GM13977 (cell line): ENCODE data around the gene TUBGCP6.

Source experiments
- DNase-seq: peaks from one replicate; pipeline ENCODE4 v3.0.0; 2012; ENCODE audit warnings: low spot score
- in situ Hi-C: fragments of 300-500 bp; cut with MboI; formaldehyde crosslinking; loops from one replicate; pipeline ENCODE4 v1.12.0; 2022; ENCODE audit warnings: low sequenced_read_pairs, low pct_unique_long_range_greater_than_20kb, mixed read lengths, inconsistent platforms; ENCODE audit not compliant: unreplicated experiment
- TF ChIP-seq, protein P1 (sequence below): IDR thresholded peaks from 2 replicates; pipeline ENCODE4 v1.5.1; 2012; ENCODE audit warnings: mild to moderate bottlenecking, control low read depth; ENCODE audit not compliant: insufficient read depth; ENCODE audit errors: extremely low read depth, missing control alignments

Gene TUBGCP6

DNA sequence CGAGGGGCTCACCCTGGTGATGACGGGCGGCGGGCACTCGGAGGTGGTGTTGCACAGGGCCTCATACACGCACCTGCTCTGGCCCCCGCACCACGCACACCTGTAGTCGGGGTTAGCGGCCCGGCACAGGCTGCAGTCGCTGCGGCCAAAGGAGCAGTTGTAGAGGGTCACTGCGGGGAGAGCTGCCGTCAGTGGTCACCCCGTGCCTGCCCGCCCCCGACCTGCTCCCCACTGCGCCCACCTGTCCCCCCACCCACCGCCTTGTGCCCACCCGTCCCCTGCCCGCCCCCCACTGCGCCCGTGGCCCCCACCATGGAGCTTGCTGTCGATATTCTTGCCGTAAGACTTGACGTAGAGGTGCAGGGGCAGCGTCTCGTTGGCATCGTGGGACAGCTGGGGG is 39.0 kb upstream of the TUBGCP6 start:
- in situ Hi-C loops, result no loop called here
- TF ChIP-seq, protein P1, sequence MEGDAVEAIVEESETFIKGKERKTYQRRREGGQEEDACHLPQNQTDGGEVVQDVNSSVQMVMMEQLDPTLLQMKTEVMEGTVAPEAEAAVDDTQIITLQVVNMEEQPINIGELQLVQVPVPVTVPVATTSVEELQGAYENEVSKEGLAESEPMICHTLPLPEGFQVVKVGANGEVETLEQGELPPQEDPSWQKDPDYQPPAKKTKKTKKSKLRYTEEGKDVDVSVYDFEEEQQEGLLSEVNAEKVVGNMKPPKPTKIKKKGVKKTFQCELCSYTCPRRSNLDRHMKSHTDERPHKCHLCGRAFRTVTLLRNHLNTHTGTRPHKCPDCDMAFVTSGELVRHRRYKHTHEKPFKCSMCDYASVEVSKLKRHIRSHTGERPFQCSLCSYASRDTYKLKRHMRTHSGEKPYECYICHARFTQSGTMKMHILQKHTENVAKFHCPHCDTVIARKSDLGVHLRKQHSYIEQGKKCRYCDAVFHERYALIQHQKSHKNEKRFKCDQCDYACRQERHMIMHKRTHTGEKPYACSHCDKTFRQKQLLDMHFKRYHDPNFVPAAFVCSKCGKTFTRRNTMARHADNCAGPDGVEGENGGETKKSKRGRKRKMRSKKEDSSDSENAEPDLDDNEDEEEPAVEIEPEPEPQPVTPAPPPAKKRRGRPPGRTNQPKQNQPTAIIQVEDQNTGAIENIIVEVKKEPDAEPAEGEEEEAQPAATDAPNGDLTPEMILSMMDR, result no peak
- DNase-seq, result no peak

DNA sequence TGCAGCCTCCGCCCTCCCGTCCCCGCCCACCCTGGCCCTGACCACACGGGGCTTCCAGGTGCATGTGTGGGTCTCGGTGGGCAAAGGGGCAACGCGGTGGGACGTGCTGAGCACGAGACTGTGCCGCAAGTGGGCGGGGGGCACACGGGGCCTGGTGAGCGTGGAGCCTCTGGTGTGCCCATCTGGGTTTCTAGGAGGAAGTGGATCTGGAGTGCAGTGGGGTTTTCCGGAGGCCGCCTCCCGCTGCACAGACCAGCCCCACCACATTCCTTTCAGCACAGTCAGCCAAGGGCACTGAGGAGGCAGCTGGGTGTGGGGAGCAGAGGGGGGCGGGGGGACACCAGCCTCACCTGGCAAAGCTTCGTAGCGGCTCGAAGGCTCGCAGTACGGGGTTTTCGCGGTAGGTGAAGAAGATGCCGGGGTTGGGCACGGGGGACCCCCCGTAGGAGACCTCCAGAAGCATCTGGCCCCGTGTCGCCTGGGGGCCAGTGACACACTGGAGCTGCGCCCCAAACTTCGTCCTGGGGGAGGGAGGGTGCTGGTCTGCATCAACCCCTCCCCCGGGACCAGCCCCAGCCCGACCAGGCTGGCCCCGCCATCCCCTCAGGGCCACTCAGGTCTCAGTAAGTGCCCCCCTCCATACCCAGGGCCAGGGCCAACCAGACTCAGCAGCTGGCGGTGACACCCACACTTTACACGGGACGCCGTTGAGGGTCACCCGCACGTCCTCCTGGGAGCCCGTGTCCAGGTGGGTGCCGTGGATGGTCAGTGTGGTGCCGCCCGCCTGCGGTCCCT is 37.7 kb upstream of the TUBGCP6 start:
- TF ChIP-seq, protein P1, result no peak
- no peak for DNase-seq
- in situ Hi-C loops, result no loop called here

DNA sequence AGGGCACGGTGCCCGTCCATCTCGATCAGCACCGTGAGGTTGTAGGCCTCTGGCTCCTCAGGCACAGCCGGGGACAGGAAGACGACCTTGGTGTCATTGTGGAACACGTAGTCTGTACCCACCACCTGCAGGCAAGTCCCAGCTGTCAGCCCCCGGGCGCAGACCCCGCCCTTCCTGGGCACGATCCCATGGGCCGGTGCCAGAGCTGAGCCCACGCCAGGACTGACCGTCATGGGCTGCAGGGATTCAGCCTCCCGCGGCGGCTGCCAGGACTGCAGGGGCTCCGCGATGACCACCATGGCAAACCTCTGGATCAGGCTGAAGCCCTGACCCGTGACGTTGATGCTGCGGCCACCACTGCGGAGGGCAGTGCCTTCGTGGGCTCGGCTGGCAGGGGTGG is 37.1 kb upstream of the TUBGCP6 start:
- TF ChIP-seq, protein P1, result no peak
- in situ Hi-C loops, result no loop called here
- no peak for DNase-seq

DNA sequence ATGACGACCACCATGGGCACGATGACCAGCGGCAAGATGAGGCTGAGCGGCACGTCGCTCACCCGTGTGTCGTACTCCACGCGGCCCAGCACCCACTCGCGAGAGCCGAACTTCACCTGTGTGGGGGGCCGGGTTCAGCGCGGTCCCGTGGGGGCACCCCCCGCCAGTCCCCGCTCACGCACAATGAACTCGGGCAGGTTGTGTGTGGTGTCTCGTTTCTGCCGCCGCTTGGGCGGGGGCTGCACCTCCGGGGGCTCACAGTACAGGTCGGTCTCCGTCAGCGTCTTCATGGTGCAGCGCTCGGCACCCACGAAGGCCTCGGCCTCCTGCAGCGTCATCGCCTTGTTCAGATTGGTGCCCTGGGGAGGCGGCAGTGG is 36.5 kb upstream of the TUBGCP6 start:
- no peak for DNase-seq
- in situ Hi-C loops, result no loop called here
- TF ChIP-seq, protein P1, result no peak

DNA sequence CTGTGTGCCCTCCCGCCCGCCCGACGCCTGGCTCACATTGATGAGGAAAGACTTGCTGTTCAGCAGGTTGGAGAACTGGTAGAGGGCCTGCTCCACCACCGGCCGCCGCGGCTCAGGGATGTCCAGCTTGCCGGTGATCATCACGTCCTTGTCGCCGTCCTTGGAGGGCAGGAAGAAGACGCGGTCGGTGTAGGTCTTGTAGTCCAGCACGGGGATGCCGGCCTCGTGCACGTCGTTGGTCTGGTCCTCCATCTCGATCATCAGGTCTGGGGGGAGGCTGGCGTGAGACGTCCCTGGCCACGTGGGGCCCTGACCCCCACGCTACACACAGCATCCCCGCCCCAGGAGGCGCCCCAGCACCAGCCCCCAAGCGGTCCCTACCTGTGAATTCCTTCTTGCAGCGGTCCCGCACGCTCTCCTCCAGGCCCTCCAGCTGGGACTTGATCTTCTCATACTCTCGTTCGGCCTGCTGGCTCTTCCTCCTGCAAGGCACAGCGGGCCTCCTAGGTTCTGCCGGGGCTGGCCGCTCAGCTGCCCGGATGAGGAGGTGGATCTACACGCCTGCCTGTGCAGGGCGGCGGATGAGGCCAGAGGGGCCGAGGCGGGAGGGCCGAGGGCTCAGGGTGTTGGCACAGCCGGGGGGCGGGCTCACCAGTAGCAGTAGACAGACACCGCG is 36.0 kb upstream of the TUBGCP6 start:
- in situ Hi-C loops, result no loop called here
- TF ChIP-seq, protein P1, result no peak
- no peak for DNase-seq

DNA sequence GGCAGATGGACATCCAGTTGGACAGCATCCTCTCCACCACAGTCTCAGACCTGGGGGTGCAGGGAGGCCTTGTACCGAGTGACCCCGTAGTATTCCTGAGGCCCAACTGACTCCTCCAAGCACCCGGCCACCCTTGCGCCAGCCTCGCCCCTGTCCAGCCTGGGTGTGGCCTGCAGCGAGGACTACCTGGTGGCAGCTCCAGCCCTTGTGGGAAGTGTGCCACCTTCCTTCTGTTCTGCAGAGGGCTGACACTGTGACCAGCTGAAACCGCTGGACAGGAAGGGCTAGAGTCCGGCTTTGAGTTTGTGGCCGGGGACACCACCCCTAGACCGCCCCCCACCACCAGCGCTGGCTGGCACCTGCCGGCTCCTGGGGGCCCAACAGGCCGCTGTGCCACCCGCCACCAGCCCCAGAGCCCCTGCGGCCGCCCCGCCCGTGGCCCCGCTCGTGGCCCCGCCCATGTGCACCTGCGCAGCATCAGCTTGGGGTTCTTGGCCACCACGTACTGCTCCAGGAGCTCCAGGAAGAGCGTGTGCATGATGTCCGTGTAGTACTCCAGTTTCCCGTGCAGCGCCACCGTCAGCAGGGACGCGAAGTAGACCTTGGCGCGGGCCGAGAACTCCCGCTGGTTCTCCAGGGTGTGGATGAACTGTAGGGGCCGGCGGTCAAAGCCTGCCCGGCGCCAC is 35.3 kb upstream of the TUBGCP6 start:
- in situ Hi-C loops, result no loop called here
- DNase-seq, result no peak
- TF ChIP-seq, protein P1, result no peak
